Stomach smooth muscle (tissue), 2 donors: Measurements from ENCODE around the gene GPC5.

Experiments
- H3K27ac ChIP-seq: one replicate; pipeline ENCODE4 v1.7.0; 2013; ENCODE audit warnings: mild to moderate bottlenecking, low read length, inconsistent platforms
- H3K27me3 ChIP-seq, 2 donors: one replicate each; pipeline ENCODE4 v1.7.0; 2013; ENCODE audit warnings: low read length in 2 of 2; ENCODE audit not compliant: insufficient read depth in 2 of 2, control insufficient read depth in 1 of 2
- H3K36me3 ChIP-seq, 2 donors: one replicate each; pipeline ENCODE4 v1.7.0; 2013; ENCODE audit warnings: low read length in 2 of 2; ENCODE audit not compliant: control insufficient read depth in 2 of 2, insufficient read depth in 2 of 2
- H3K4me1 ChIP-seq: one replicate; pipeline ENCODE4 v1.7.0; 2013; ENCODE audit warnings: low read length; ENCODE audit not compliant: control insufficient read depth, insufficient read depth
- H3K4me3 ChIP-seq, 2 donors: one replicate each; pipeline ENCODE4 v1.7.0; 2013; ENCODE audit warnings: low read length in 2 of 2
- H3K9ac ChIP-seq, 2 donors: one replicate each; pipeline ENCODE4 v1.7.0; 2013; ENCODE audit warnings: low read length in 2 of 2, mild to moderate bottlenecking in 1 of 2
- H3K9me3 ChIP-seq, 2 donors: one replicate each; pipeline ENCODE4 v1.7.0; 2013; ENCODE audit warnings: low read length in 2 of 2; ENCODE audit not compliant: control insufficient read depth in 2 of 2
- donor health status: healthy.
- donor health status: Pancreatic carcinoma.

The GPC5 gene

DNA sequence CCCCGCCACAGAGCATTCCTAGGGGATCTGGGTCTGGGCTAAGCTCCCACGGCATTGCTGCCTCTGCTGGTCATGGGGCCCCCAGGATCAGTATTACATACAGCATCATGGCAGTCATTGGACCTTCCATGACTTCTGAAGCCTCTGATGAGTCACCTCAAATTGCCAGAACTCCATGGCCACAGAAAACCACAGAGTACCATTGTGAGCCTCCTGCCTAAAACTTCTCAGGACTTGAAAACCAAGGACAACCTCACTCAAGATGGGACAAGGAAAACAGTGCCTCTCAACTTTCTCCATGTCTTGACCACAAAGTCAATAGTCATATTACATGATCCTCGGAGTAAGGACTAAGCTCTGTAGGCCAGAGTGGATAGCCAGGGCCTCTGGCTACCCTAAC lies 306.0 kb downstream of the GPC5 start:
- Histone ChIP-seq H3K27me3 (no peaks in the 10 kb centered on the region), H3K36me3 (no peaks in the 10 kb centered on the region), H3K4me1 (no peaks in the 10 kb centered on the region), H3K4me3 (no peak overlapping the region), H3K27ac (no peak overlapping the region), H3K9me3 (no peaks in the 10 kb centered on the region), H3K9ac (no peak overlapping the region)

DNA sequence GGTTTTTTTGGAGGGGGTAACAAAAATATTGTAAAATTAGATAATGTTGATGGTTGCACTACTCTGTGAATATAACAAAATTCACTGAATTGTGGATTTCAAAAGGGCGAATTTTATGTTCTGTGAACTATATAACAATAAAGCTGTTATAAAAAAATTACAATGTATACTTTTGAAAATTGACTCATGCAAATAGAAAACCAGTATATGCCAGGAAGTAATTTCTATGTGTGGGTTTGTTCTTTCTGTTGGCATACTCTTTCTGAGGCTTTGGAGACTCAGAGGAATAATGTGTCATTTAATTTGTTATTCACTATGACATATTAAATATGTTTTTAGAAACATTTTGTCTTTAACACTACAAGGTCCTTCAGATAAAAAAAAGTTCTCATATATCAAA lies 310.1 kb downstream of the GPC5 start:
- no peak overlapping the region for H3K27ac ChIP-seq
- H3K9ac ChIP-seq, result no peak overlapping the region
- H3K4me3 ChIP-seq, result no peak overlapping the region
- no peaks in the 10 kb centered on the region for H3K36me3 ChIP-seq
- H3K9me3 ChIP-seq, result no peaks in the 10 kb centered on the region
- H3K27me3 ChIP-seq, result no peaks in the 10 kb centered on the region
- H3K4me1 ChIP-seq, result no peaks in the 10 kb centered on the region

DNA sequence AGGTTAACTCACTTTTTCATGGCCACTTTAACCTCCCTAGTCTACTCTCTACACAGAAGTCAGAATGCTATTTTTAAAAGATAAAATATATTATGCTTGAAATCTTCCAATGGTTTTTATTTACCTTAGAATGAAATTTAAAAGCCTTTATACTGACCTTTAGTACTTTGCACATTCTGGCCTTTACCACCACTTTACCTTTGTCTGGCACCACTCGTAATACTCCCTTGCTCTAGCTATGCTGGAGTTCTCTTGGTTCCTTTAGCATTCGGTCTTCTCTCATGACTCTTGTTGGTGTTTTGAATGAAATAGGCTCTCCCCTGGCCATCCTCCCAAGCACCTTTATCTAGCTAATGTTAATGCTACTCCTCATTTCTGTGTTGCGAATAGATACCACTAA lies 310.8 kb downstream of the GPC5 start:
- H3K4me1 ChIP-seq, result no peaks in the 10 kb centered on the region
- H3K4me3 ChIP-seq, result no peak overlapping the region
- H3K9ac ChIP-seq, result no peak overlapping the region
- H3K36me3 ChIP-seq, result no peaks in the 10 kb centered on the region
- H3K9me3 ChIP-seq, result no peaks in the 10 kb centered on the region
- no peak overlapping the region for H3K27ac ChIP-seq
- no peaks in the 10 kb centered on the region for H3K27me3 ChIP-seq

DNA sequence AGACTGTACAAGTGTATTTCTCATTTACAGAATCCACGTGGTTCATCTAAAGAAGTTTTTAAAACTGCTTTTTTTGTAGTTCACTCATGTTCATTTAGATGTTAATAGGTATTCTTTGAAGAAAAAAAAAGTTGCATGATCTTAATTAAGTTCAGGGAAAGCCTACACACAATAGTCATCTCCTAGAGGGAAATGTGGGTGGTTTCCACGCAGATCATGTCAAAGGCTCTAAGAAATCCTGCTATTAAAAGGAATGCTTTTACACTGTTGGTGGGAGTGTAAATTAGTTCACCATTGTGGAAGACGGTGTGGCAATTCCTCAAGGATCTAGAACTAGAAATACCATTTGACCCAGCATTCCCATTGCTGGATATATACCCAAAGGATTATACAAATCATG lies 312.3 kb downstream of the GPC5 start:
- no peak overlapping the region for H3K27ac ChIP-seq
- no peak overlapping the region for H3K4me3 ChIP-seq
- H3K9ac ChIP-seq, result no peak overlapping the region
- H3K4me1 ChIP-seq, result no peaks in the 10 kb centered on the region
- H3K27me3 ChIP-seq, result no peaks in the 10 kb centered on the region
- H3K36me3 ChIP-seq, result no peaks in the 10 kb centered on the region
- H3K9me3 ChIP-seq, result no peaks in the 10 kb centered on the region

DNA sequence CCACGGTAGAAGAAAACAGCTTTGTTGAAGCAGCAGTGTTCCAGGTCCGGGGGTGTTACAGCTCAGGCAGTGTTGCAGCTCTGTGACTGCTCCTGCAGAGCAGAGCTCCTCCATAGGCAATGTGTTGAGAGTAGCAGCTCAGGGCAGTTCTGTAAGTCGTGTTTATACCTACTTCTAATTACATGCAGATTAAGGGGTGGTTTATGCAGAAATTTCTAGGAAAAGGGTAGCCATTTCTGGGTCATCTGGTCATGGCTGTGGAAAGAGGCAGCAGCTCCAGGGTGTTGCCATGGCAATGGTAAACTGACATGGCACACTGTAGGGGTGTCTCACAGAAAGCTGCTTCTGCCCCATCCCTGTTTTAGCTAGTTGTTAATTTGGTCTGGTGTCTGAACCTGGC lies 316.4 kb downstream of the GPC5 start:
- Histone ChIP-seq H3K4me1 (no peaks in the 10 kb centered on the region), H3K9ac (no peak overlapping the region), H3K9me3 (no peaks in the 10 kb centered on the region), H3K4me3 (no peak overlapping the region), H3K27ac (no peak overlapping the region), H3K27me3 (no peaks in the 10 kb centered on the region), H3K36me3 (no peaks in the 10 kb centered on the region)

DNA sequence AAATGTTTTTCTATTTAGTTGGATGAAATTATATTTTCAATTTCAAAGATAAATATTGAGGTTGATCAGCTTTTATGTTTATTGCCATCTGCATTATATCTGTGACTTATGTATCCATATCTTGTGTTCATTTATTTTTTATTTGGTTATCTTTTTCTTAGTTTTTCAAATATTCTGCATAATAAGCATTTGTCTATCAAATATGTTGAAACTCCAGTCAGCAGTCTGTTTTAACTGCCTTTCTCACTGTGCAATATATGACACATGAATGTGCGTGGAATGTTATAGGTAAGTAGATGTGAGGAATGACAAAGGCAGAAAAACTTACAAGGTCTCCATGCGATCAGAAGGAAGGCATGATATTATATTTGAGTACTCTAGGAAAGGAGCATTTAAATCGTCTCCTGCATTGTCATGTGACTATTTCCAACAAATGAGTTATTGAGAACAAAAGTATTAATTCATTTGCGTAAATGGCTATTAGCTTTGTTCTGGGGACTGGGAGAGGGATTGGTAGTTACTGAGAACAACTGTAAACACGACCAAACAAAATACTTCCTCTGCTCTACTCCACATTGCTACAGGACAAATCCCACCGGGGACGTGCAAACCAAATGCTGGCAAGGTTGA lies 318.1 kb downstream of the GPC5 start:
- Histone ChIP-seq H3K27ac (no peak overlapping the region), H3K9me3 (no peaks in the 10 kb centered on the region), H3K4me3 (no peak overlapping the region), H3K36me3 (no peaks in the 10 kb centered on the region), H3K27me3 (no peaks in the 10 kb centered on the region), H3K4me1 (no peaks in the 10 kb centered on the region), H3K9ac (no peak overlapping the region)

DNA sequence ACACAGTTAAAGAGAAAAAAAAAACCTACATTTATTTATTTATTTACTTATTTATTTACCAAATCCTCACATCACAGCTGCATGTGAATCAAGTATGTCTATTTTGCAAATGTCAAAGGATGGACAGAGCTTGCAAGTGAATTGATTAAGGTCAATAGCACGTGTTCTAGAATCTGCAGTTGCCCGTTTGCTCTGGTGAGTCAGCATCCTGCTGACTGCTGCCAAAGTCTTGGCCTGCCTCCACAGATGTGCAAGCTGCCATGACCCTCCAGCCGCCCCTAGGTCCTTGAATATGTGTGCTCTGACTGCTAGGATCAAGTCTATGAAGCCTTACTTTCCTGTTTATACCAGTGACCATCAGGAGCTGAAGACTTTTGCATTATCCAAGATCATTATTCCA lies 320.6 kb downstream of the GPC5 start:
- Histone ChIP-seq H3K9me3 (no peaks in the 10 kb centered on the region), H3K27ac (no peak overlapping the region), H3K4me3 (no peak overlapping the region), H3K27me3 (no peaks in the 10 kb centered on the region), H3K9ac (no peak overlapping the region), H3K36me3 (no peaks in the 10 kb centered on the region), H3K4me1 (no peaks in the 10 kb centered on the region)

DNA sequence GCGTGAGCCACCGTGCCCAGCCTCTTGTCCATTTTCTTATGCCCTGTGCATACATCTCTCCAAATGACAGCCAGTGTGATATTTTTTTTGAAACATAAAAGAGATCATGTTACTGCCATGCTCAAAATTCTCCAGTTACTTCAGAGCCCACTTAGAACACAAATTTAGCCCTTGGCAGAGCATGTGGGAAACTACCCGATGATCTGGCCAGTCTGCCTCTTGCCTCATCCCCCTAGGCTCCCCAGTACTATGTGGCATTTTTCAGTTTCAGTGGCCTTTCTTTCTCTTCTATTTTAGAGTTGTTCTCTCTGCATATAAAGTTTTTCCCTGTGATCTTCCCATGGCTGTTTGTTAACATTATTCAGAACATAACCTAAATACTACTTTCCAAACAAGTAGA lies 323.0 kb downstream of the GPC5 start:
- Histone ChIP-seq H3K27me3 (no peaks in the 10 kb centered on the region), H3K9me3 (no peaks in the 10 kb centered on the region), H3K36me3 (no peaks in the 10 kb centered on the region), H3K4me3 (no peak overlapping the region), H3K4me1 (no peaks in the 10 kb centered on the region), H3K27ac (no peak overlapping the region), H3K9ac (no peak overlapping the region)

DNA sequence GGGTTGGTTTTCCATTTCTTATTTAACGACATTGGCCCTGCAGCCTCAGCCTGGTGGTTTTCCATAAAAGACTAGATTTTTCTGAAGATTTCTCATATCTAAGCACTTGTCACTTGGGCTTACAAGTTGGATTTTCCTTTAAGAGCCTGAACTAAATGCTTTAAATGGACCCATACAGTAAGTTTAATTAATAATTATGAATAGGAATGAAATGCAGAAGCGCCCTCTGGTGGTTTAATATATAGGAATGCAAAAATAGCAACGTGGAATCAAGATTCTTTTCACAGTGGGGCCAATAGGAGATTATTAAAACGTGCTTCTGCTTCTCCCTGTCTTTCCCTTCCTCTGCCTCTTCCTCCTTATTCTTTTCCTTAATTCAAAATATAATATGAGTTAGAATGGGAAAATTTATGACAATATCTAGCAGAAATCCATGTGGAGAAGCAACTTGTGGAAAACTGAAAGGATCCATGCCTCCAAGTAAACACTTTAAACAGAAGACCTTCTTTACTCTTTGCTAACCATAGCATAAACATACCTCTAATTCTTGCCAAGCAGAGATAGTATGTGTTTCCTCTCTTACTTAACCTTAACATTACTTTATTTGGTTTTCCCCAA lies 324.0 kb downstream of the GPC5 start:
- H3K4me3 ChIP-seq, result no peak overlapping the region
- no peaks in the 10 kb centered on the region for H3K9me3 ChIP-seq
- H3K9ac ChIP-seq, result no peak overlapping the region
- H3K36me3 ChIP-seq, result no peaks in the 10 kb centered on the region
- no peak overlapping the region for H3K27ac ChIP-seq
- no peaks in the 10 kb centered on the region for H3K4me1 ChIP-seq
- H3K27me3 ChIP-seq, result no peaks in the 10 kb centered on the region

DNA sequence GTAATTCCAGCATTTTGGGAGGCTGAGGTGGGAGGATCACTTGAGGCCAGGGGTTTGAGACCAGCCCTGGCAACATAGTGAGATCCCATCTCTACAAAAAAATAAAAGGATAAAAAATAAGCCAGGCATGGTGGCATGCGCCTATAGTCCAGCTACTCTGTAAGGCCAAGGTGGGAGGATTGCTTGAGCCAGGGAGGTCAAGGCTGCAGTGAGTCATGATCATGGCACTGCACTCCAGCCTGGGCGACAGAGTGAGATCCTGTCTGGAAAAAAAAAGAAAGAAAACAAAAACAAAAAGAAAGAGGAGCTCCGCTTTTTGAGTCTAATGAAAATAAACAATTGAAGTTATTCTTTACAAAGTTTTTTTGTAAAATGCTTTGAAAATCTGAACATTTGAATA lies 326.2 kb downstream of the GPC5 start:
- Histone ChIP-seq H3K27ac (no peak overlapping the region), H3K27me3 (no peaks in the 10 kb centered on the region)

DNA sequence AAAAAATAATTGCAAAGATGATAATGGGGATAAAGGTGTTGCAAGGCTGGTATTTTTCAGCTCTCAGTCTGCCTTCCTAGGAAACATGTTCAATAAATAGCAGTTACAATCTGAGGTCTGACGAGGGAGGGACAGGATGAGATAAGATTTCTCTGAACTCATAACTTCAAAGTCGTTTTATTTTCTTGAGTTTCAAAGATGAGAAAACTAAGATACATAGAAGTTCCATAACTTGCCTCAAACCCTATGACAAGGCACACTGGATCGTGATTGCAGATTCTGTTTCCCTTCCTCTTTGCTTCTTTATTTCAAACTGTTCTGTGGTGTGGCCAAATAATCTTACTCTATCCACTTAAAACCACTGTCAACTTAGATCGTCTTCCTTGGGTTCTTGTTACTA lies 327.2 kb downstream of the GPC5 start:
- Histone ChIP-seq H3K4me1 (no peaks in the 10 kb centered on the region), H3K27me3 (no peaks in the 10 kb centered on the region), H3K9ac (no peak overlapping the region), H3K36me3 (no peaks in the 10 kb centered on the region), H3K9me3 (no peaks in the 10 kb centered on the region), H3K4me3 (no peak overlapping the region), H3K27ac (no peak overlapping the region)

More for the DNA sequence above, 326.2 kb downstream of the GPC5 start:
- Histone ChIP-seq H3K4me1 (no peaks in the 10 kb centered on the region), H3K4me3 (no peak overlapping the region), H3K9me3 (no peaks in the 10 kb centered on the region), H3K9ac (no peak overlapping the region), H3K36me3 (no peaks in the 10 kb centered on the region)
